GM23338 (cell line): ENCODE results near the gene ABAT.

Experiments
- CREB1 ChIP-seq: fragments of 250-450 bp; sonication (Bioruptor Pico); IDR thresholded peaks from 2 replicates; pipeline ENCODE4 v1.5.0; 2020; ENCODE audit warnings: low read depth, mild to moderate bottlenecking, moderate library complexity
- EZH2 ChIP-seq: fragments of 200-600 bp; sonication (generic); IDR thresholded peaks from one replicate; pipeline ENCODE4 v1.8.0; 2017; ENCODE audit warnings: antibody characterized with exemption, mild to moderate bottlenecking, low read depth; ENCODE audit not compliant: unreplicated experiment
- EZH2phosphoT487 ChIP-seq: fragments of 200-600 bp; sonication (generic); IDR thresholded peaks from one replicate; pipeline ENCODE4 v1.8.1; 2018; ENCODE audit warnings: antibody characterized with exemption; ENCODE audit not compliant: unreplicated experiment
- JUNB ChIP-seq: IDR thresholded peaks from one replicate; pipeline ENCODE4 v1.6.1; 2016; ENCODE audit warnings: antibody characterized with exemption; ENCODE audit not compliant: unreplicated experiment
- NANOG ChIP-seq: IDR thresholded peaks from 2 replicates; pipeline ENCODE4 v1.6.1; 2016; ENCODE audit warnings: antibody characterized with exemption, borderline replicate concordance
- POLR2AphosphoS5 ChIP-seq: IDR thresholded peaks from 2 replicates; pipeline ENCODE4 v1.6.1; 2016; ENCODE audit warnings: antibody characterized with exemption, low read depth
- STAT1 ChIP-seq: IDR thresholded peaks from one replicate; pipeline ENCODE4 v1.6.1; 2016; ENCODE audit warnings: antibody characterized with exemption; ENCODE audit not compliant: unreplicated experiment
- ZNF331 ChIP-seq: fragments of 250-450 bp; sonication (Bioruptor Pico); IDR thresholded peaks from 2 replicates; pipeline ENCODE4 v1.5.0; 2020; ENCODE audit warnings: low read depth, mild to moderate bottlenecking, moderate library complexity
- TF ChIP-seq, protein P1 (sequence below), 2 experiments: fragments of 200-600 bp in 1 of 2; sonication (generic) in 1 of 2; conservative IDR thresholded peaks; 2 replicates each; pipeline versions ENCODE4 v1.5.1 to v1.6.1; 2016 to 2017; ENCODE audit warnings: antibody characterized with exemption in 2 of 2, low read depth in 2 of 2, mild to moderate bottlenecking in 2 of 2, moderate library complexity in 1 of 2
- TF ChIP-seq, protein P2 (sequence below): IDR thresholded peaks from one replicate; pipeline ENCODE4 v1.6.1; 2018; ENCODE audit warnings: antibody characterized with exemption; ENCODE audit not compliant: unreplicated experiment
- TF ChIP-seq, protein P3 (sequence below): IDR thresholded peaks from 2 replicates; pipeline ENCODE4 v1.6.1; 2016; ENCODE audit warnings: antibody characterized with exemption
- TF ChIP-seq, protein P4 (sequence below): fragments of 250-450 bp; sonication (Bioruptor Pico); IDR thresholded peaks from 2 replicates; pipeline ENCODE4 v1.5.0; 2020; ENCODE audit warnings: mild to moderate bottlenecking, moderate library complexity

DNA sequence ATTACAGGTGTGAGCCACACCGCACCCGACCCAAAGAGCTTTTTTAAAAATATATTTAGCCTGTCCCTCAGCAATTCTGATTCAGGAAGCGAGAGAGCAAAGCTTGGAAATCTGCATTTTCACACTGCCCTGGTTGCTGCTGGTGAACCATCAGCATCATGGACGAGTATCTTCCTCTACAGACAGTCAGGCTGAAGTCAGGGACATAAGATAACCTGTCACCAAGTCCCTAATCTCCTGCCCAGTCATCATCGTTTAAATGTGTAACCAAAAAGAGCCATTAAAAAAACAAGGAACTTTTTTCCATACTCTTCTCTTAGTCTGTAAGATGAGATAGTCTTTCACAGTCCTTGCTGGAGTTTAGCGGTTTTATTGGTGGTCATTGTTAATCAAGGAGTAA, 129.9 kb downstream of the ABAT start:
- TF ChIP-seq, protein P1, sequence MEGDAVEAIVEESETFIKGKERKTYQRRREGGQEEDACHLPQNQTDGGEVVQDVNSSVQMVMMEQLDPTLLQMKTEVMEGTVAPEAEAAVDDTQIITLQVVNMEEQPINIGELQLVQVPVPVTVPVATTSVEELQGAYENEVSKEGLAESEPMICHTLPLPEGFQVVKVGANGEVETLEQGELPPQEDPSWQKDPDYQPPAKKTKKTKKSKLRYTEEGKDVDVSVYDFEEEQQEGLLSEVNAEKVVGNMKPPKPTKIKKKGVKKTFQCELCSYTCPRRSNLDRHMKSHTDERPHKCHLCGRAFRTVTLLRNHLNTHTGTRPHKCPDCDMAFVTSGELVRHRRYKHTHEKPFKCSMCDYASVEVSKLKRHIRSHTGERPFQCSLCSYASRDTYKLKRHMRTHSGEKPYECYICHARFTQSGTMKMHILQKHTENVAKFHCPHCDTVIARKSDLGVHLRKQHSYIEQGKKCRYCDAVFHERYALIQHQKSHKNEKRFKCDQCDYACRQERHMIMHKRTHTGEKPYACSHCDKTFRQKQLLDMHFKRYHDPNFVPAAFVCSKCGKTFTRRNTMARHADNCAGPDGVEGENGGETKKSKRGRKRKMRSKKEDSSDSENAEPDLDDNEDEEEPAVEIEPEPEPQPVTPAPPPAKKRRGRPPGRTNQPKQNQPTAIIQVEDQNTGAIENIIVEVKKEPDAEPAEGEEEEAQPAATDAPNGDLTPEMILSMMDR (conservative IDR thresholded peaks at IDR 0.05; ENCODE audit: low read depth in 2 of 2): no peak
- TF ChIP-seq EZH2 (no peak), POLR2AphosphoS5 (no peak), CREB1 (CRISPR knock-in tag) (no peak), EZH2phosphoT487 (no peak), JUNB (no peak), ZNF331 (CRISPR knock-in tag) (no peak), NANOG (no peak), STAT1 (no peak)
- TF ChIP-seq, protein P2, sequence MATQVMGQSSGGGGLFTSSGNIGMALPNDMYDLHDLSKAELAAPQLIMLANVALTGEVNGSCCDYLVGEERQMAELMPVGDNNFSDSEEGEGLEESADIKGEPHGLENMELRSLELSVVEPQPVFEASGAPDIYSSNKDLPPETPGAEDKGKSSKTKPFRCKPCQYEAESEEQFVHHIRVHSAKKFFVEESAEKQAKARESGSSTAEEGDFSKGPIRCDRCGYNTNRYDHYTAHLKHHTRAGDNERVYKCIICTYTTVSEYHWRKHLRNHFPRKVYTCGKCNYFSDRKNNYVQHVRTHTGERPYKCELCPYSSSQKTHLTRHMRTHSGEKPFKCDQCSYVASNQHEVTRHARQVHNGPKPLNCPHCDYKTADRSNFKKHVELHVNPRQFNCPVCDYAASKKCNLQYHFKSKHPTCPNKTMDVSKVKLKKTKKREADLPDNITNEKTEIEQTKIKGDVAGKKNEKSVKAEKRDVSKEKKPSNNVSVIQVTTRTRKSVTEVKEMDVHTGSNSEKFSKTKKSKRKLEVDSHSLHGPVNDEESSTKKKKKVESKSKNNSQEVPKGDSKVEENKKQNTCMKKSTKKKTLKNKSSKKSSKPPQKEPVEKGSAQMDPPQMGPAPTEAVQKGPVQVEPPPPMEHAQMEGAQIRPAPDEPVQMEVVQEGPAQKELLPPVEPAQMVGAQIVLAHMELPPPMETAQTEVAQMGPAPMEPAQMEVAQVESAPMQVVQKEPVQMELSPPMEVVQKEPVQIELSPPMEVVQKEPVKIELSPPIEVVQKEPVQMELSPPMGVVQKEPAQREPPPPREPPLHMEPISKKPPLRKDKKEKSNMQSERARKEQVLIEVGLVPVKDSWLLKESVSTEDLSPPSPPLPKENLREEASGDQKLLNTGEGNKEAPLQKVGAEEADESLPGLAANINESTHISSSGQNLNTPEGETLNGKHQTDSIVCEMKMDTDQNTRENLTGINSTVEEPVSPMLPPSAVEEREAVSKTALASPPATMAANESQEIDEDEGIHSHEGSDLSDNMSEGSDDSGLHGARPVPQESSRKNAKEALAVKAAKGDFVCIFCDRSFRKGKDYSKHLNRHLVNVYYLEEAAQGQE: no peak
- TF ChIP-seq, protein P3, sequence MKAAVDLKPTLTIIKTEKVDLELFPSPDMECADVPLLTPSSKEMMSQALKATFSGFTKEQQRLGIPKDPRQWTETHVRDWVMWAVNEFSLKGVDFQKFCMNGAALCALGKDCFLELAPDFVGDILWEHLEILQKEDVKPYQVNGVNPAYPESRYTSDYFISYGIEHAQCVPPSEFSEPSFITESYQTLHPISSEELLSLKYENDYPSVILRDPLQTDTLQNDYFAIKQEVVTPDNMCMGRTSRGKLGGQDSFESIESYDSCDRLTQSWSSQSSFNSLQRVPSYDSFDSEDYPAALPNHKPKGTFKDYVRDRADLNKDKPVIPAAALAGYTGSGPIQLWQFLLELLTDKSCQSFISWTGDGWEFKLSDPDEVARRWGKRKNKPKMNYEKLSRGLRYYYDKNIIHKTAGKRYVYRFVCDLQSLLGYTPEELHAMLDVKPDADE: no peak
- TF ChIP-seq, protein P4, sequence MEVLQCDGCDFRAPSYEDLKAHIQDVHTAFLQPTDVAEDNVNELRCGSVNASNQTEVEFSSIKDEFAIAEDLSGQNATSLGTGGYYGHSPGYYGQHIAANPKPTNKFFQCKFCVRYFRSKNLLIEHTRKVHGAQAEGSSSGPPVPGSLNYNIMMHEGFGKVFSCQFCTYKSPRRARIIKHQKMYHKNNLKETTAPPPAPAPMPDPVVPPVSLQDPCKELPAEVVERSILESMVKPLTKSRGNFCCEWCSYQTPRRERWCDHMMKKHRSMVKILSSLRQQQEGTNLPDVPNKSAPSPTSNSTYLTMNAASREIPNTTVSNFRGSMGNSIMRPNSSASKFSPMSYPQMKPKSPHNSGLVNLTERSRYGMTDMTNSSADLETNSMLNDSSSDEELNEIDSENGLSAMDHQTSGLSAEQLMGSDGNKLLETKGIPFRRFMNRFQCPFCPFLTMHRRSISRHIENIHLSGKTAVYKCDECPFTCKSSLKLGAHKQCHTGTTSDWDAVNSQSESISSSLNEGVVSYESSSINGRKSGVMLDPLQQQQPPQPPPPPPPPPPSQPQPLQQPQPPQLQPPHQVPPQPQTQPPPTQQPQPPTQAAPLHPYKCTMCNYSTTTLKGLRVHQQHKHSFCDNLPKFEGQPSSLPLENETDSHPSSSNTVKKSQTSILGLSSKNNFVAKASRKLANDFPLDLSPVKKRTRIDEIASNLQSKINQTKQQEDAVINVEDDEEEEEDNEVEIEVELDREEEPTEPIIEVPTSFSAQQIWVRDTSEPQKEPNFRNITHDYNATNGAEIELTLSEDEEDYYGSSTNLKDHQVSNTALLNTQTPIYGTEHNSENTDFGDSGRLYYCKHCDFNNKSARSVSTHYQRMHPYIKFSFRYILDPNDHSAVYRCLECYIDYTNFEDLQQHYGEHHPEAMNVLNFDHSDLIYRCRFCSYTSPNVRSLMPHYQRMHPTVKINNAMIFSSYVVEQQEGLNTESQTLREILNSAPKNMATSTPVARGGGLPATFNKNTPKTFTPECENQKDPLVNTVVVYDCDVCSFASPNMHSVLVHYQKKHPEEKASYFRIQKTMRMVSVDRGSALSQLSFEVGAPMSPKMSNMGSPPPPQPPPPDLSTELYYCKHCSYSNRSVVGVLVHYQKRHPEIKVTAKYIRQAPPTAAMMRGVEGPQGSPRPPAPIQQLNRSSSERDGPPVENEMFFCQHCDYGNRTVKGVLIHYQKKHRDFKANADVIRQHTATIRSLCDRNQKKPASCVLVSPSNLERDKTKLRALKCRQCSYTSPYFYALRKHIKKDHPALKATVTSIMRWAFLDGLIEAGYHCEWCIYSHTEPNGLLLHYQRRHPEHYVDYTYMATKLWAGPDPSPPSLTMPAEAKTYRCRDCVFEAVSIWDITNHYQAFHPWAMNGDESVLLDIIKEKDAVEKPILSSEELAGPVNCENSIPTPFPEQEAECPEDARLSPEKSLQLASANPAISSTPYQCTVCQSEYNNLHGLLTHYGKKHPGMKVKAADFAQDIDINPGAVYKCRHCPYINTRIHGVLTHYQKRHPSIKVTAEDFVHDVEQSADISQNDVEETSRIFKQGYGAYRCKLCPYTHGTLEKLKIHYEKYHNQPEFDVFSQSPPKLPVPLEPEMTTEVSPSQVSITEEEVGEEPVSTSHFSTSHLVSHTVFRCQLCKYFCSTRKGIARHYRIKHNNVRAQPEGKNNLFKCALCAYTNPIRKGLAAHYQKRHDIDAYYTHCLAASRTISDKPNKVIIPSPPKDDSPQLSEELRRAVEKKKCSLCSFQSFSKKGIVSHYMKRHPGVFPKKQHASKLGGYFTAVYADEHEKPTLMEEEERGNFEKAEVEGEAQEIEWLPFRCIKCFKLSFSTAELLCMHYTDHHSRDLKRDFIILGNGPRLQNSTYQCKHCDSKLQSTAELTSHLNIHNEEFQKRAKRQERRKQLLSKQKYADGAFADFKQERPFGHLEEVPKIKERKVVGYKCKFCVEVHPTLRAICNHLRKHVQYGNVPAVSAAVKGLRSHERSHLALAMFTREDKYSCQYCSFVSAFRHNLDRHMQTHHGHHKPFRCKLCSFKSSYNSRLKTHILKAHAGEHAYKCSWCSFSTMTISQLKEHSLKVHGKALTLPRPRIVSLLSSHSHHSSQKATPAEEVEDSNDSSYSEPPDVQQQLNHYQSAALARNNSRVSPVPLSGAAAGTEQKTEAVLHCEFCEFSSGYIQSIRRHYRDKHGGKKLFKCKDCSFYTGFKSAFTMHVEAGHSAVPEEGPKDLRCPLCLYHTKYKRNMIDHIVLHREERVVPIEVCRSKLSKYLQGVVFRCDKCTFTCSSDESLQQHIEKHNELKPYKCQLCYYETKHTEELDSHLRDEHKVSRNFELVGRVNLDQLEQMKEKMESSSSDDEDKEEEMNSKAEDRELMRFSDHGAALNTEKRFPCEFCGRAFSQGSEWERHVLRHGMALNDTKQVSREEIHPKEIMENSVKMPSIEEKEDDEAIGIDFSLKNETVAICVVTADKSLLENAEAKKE (CRISPR knock-in tag): no peak
